ENCODE measurements around the gene PDRG1. TPM values are rescaled to one million over a fixed set of nuclear protein-coding genes. Genes with fewer than 3 reads are reported as not detected.

The PDRG1 gene
- total RNA-seq, 2 donors from 2014 or later: 3.0 to 4.7 TPM

DNA sequence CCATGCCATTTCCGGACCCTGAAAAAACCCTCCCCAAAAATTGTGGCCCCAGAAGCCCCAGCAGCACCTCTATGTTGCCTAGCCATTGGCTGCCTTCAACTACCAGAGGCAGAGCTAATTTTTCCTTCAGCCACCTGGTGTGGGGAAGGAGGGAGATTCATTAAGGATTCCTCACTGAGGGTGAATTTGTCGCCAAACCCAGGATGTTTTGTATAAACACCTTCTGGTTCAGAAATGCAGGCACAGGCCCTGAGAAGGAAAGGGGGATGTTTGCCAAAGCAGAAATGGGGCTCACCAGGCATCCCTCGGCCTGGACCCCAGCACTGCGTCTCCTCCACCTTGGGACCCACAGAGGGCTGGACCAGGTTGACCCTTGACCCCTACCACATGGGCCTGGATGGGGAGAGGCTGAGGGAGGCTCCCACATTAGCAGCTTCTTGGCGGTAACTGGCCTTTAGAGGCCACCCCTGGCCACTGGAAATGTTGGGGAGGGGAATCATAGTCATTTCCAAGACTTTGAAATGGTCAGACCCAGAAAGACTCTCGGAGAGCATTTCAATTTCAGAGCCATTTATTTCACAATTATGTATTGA lies 1.8 kb upstream of the PDRG1 start:
- TF ChIP-seq, protein P1, sequence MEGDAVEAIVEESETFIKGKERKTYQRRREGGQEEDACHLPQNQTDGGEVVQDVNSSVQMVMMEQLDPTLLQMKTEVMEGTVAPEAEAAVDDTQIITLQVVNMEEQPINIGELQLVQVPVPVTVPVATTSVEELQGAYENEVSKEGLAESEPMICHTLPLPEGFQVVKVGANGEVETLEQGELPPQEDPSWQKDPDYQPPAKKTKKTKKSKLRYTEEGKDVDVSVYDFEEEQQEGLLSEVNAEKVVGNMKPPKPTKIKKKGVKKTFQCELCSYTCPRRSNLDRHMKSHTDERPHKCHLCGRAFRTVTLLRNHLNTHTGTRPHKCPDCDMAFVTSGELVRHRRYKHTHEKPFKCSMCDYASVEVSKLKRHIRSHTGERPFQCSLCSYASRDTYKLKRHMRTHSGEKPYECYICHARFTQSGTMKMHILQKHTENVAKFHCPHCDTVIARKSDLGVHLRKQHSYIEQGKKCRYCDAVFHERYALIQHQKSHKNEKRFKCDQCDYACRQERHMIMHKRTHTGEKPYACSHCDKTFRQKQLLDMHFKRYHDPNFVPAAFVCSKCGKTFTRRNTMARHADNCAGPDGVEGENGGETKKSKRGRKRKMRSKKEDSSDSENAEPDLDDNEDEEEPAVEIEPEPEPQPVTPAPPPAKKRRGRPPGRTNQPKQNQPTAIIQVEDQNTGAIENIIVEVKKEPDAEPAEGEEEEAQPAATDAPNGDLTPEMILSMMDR (IDR thresholded peaks at IDR 0.05): no peak
- DNase-seq (ENCODE audit: low spot score) (no peak), ATAC-seq (ENCODE audit: insufficient number of reproducible peaks, low FRiP score, low read depth) (no peak)
- Histone ChIP-seq H3K27me3 (replicated peaks; ENCODE audit: insufficient read depth) (no peaks in the 10 kb centered on the region), H3K36me3 (peaks cover 5% of the 10 kb centered on the region), H3K4me3 (no peak overlapping the region), H3K27ac (no peak overlapping the region), H3K9me3 (no peaks in the 10 kb centered on the region), H3K4me1 (ENCODE audit: control insufficient read depth in 1 of 2, low read depth in 2 of 2) (peaks cover 11 to 20% of the 10 kb centered on the region in 2 donors)

DNA sequence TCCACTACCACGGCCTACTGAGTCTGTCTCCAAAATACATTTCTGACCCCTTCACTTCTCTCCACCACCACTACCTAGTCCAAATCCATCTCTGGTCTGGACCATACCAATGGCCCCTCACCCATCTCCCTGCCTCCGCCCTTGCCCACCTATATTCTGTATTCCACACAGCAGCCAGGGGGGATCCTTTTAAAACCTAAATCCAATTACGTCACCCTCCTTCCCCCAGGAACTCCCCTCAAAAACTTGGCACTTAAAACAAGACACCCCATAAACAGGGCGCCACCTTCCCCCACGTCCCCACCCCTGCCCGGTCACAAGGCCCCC lies 680 bp downstream of the PDRG1 start:
- H3K27ac ChIP-seq: peak overlapping the region; percentile 51 to 59
- H3K27me3 ChIP-seq (replicated peaks; ENCODE audit: insufficient read depth): no peaks in the 10 kb centered on the region
- TF ChIP-seq, protein P1 (IDR thresholded peaks at IDR 0.05): no peak

DNA sequence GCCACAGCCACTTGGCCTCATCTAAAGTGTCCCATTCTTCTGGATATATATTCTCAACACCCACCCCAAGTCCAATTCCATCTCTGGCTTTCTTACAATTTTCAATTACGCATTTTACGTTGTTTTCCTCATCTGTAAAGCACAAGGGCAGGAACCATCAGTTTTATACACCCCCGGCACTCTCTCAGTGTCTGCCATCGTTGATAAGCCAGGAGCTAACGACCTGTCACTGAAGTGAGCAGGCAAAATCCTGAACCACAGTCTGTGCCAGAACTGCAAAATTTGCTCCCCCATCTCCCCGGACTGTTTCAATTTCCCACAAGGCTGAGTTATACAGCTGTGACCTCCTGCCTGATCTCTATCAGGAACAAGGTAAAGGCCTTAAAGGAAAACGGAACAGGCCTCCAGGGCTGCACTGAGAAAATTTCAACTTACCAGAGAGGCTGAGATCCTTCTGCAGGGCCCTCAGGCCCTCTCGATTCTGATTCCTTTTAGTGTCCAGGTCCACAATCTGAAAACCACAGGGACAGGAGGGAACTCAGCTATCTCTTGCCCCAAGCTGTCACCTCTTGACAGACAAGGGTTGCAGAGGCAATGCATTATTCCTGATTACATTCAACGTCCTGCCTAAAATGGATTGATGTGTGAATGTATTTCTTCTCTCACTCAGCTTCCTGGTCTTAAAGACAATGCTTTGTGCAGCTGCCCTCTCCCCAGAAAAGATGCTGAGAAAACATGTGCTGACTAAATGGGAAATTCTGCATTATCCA lies 1.8 kb downstream of the PDRG1 start:
- Histone ChIP-seq H3K4me1 (ENCODE audit: control insufficient read depth in 1 of 2, low read depth in 2 of 2) (peaks cover 11 to 20% of the 10 kb centered on the region in 2 donors), H3K27me3 (replicated peaks; ENCODE audit: insufficient read depth) (no peaks in the 10 kb centered on the region), H3K27ac (no peak overlapping the region), H3K36me3 (peaks cover 38% of the 10 kb centered on the region), H3K4me3 (peak overlapping the region; percentile 84), H3K9me3 (no peaks in the 10 kb centered on the region)
- TF ChIP-seq, protein P1 (IDR thresholded peaks at IDR 0.05): no peak
- DNase-seq (ENCODE audit: low spot score) (no peak), ATAC-seq (ENCODE audit: insufficient number of reproducible peaks, low FRiP score, low read depth) (no peak)

More for the DNA sequence above, 680 bp downstream of the PDRG1 start:
- H3K4me1 ChIP-seq (ENCODE audit: control insufficient read depth in 1 of 2, low read depth in 2 of 2): peaks cover 11 to 20% of the 10 kb centered on the region in 2 donors
- H3K4me3 ChIP-seq: peak overlapping the region; percentile 84
- DNase-seq (ENCODE audit: low spot score) (no peak), ATAC-seq (ENCODE audit: insufficient number of reproducible peaks, low FRiP score, low read depth) (no peak)
- no peaks in the 10 kb centered on the region for H3K9me3 ChIP-seq
- H3K36me3 ChIP-seq: peaks cover 27% of the 10 kb centered on the region

DNA sequence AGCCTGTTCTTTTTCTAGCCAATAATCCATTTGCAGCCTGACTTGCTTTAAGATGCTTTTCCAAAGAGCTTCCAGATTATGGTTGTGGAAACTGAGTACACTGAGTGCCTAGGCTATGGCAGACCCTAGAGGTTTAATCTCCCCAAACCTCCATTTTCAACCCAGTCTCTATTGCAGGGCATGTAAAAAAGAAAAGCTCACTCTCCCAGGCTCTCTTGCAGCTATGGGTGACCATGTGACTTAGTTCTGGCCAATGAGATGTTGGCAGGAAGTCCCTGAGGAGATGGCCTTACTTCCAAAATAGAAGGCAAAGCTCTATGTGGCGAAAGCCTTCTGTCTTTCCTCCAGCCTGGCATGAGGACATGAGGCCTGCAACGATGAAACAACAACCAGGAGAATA lies 3.8 kb downstream of the PDRG1 start:
- H3K9me3 ChIP-seq: no peaks in the 10 kb centered on the region
- H3K4me1 ChIP-seq (ENCODE audit: control insufficient read depth in 1 of 2, low read depth in 2 of 2): peaks cover 14 to 32% of the 10 kb centered on the region in 2 donors
- DNase-seq (ENCODE audit: low spot score) (no peak), ATAC-seq (ENCODE audit: insufficient number of reproducible peaks, low FRiP score, low read depth) (no peak)
- H3K27ac ChIP-seq: no peak overlapping the region
- H3K4me3 ChIP-seq: no peak overlapping the region
- TF ChIP-seq, protein P1 (IDR thresholded peaks at IDR 0.05): no peak
- H3K27me3 ChIP-seq (replicated peaks; ENCODE audit: insufficient read depth): no peaks in the 10 kb centered on the region
- H3K36me3 ChIP-seq: peaks cover 44% of the 10 kb centered on the region

DNA sequence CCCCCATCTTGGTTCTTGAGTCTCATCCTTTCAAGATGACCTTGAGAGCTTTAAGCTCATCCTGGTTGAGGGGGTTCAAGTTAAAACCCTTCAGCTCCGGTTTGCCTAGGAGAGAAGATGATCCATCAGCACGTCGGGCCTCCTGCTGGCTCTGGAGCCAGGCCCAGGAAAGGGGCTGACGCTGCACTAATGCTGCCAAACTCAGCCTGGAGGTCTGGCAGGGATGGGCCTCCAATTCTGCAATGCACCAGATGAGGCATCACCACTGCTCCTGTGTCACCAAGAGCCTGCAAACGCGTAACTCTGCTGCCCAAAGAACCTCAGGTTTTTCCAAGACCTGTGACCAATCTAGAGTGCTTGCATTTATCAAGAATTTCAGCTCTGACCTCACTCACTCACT lies 6.1 kb downstream of the PDRG1 start:
- Histone ChIP-seq H3K4me1 (ENCODE audit: control insufficient read depth in 1 of 2, low read depth in 2 of 2) (peaks cover 9 to 30% of the 10 kb centered on the region in 2 donors), H3K36me3 (peaks cover 44% of the 10 kb centered on the region), H3K4me3 (no peak overlapping the region), H3K9me3 (no peaks in the 10 kb centered on the region), H3K27me3 (replicated peaks; ENCODE audit: insufficient read depth) (no peaks in the 10 kb centered on the region), H3K27ac (no peak overlapping the region)
- TF ChIP-seq, protein P1 (IDR thresholded peaks at IDR 0.05): no peak
- DNase-seq (ENCODE audit: low spot score) (no peak), ATAC-seq (ENCODE audit: insufficient number of reproducible peaks, low FRiP score, low read depth) (no peak)

All from thoracic aorta (tissue), 2 donors.